Subcutaneous abdominal adipose tissue (tissue), 5 donors: ENCODE measurements around the gene FAM240A.

Experiments used
- H3K27ac ChIP-seq: one replicate; pipeline ENCODE4 v1.7.0; 2013; ENCODE audit warnings: low read depth, mild to moderate bottlenecking, inconsistent platforms, low read length, moderate library complexity
- H3K27me3 ChIP-seq, 5 donors: one replicate each; pipeline ENCODE4 v1.7.0; 2013; ENCODE audit warnings: low read length in 5 of 5, inconsistent platforms in 1 of 5; ENCODE audit not compliant: control insufficient read depth in 5 of 5, insufficient read depth in 4 of 5
- H3K36me3 ChIP-seq, 5 donors: one replicate each; pipeline ENCODE4 v1.7.0; 2013; ENCODE audit warnings: low read length in 5 of 5; ENCODE audit not compliant: control insufficient read depth in 5 of 5, insufficient read depth in 5 of 5
- H3K4me1 ChIP-seq, 5 donors: one replicate each; pipeline ENCODE4 v1.7.0; 2013; ENCODE audit warnings: low read length in 5 of 5, mild to moderate bottlenecking in 3 of 5, moderate library complexity in 1 of 5; ENCODE audit not compliant: control insufficient read depth in 5 of 5, insufficient read depth in 5 of 5
- H3K4me3 ChIP-seq, 5 donors: one replicate each; pipeline ENCODE4 v1.7.0; 2013; ENCODE audit warnings: low read length in 5 of 5, low read depth in 1 of 5
- H3K9ac ChIP-seq, 5 donors: one replicate each; pipeline ENCODE4 v1.7.0; 2013; ENCODE audit warnings: low read length in 5 of 5, mild to moderate bottlenecking in 4 of 5, moderate library complexity in 3 of 5
- H3K9me3 ChIP-seq, 5 donors: one replicate each; pipeline ENCODE4 v1.7.0; 2013; ENCODE audit warnings: low read length in 5 of 5; ENCODE audit not compliant: control insufficient read depth in 5 of 5
- donor health status: healthy.
- donor health status: healthy.
- donor health status: healthy.
- donor health status: healthy.
- donor health status: healthy.

The FAM240A gene

GRCh38 chr3:46624975-46625490 is 12.7 kb downstream of the FAM240A start:
- Histone ChIP-seq H3K27me3 (no peaks in the 10 kb centered on the region), H3K27ac (no peak overlapping the region), H3K9me3 (no peaks in the 10 kb centered on the region), H3K4me3 (no peak overlapping the region), H3K36me3 (no peaks in the 10 kb centered on the region), H3K9ac (no peak overlapping the region), H3K4me1 (peaks cover 8 to 21% (median 17%) of the 10 kb centered on the region in 5 donors)

- peaks cover 8 to 26% (median 22%) of the 10 kb centered on the region in 5 donors for H3K4me1 ChIP-seq
- no peaks in the 10 kb centered on the region for H3K9me3 ChIP-seq
- no peak overlapping the region for H3K27ac ChIP-seq
Measured at GRCh38 chr3:46626039-46626438, 13.7 kb downstream of the FAM240A start.

DNA sequence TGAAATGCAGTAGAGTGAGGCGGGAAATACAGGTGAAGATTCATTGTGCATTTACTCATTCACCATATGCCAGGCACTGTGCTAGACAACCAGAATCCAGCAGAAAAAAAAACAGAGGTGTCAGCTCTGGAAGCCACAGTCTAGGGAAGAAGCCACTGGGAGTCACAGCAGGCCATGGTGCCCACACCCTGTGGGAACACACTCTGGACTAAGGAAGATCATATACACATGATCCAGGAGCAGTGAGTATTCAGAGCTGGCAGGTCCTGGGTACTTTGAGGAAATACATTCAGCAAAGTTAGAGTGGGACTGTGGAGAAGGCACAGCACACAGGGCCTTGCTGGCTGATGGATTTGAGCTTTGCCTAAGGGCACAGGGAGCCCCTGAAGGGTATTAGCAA is 14.8 kb downstream of the FAM240A start:
- Histone ChIP-seq H3K27me3 (no peaks in the 10 kb centered on the region), H3K4me1 (peaks cover 8 to 27% (median 22%) of the 10 kb centered on the region in 5 donors), H3K9ac (no peak overlapping the region), H3K4me3 (no peak overlapping the region), H3K9me3 (no peaks in the 10 kb centered on the region), H3K36me3 (no peaks in the 10 kb centered on the region), H3K27ac (no peak overlapping the region)

More at GRCh38 chr3:46626039-46626438, 13.7 kb downstream of the FAM240A start:
- no peak overlapping the region for H3K9ac ChIP-seq
- H3K4me3 ChIP-seq, result no peak overlapping the region
- H3K36me3 ChIP-seq, result no peaks in the 10 kb centered on the region
- H3K27me3 ChIP-seq, result no peaks in the 10 kb centered on the region

DNA sequence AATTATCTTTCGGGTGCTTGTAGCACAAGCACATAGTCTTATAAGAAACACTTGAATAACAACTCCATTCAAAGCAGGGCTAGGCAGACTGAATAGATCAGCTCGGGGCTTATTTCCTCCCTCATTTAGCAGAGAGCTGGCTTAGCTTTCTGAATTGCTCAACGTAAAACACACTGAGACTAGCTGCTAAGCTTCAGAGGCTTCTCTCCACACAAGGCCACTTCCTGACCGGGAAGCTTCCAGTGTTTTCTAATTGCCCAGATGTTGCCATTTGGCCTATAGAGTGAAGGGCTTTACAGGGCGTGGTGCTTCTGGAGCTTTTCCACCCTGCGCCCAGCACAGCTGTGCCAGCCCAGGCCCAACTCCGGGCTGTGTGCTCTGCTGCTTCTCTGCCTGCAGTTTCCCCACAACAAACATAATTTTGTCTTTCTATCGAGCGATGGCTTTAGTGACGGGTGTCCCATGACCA is 16.6 kb downstream of the FAM240A start:
- Histone ChIP-seq H3K9ac (peak overlapping the region in 4 of 5 donors; percentile 41 to 87 (median 46)), H3K27me3 (no peaks in the 10 kb centered on the region), H3K27ac (peak overlapping the region; percentile 98), H3K9me3 (no peaks in the 10 kb centered on the region), H3K4me1 (peaks cover 8 to 43% (median 36%) of the 10 kb centered on the region in 5 donors), H3K36me3 (no peaks in the 10 kb centered on the region), H3K4me3 (peak overlapping the region in 2 of 5 donors; percentile 54 to 55)

DNA sequence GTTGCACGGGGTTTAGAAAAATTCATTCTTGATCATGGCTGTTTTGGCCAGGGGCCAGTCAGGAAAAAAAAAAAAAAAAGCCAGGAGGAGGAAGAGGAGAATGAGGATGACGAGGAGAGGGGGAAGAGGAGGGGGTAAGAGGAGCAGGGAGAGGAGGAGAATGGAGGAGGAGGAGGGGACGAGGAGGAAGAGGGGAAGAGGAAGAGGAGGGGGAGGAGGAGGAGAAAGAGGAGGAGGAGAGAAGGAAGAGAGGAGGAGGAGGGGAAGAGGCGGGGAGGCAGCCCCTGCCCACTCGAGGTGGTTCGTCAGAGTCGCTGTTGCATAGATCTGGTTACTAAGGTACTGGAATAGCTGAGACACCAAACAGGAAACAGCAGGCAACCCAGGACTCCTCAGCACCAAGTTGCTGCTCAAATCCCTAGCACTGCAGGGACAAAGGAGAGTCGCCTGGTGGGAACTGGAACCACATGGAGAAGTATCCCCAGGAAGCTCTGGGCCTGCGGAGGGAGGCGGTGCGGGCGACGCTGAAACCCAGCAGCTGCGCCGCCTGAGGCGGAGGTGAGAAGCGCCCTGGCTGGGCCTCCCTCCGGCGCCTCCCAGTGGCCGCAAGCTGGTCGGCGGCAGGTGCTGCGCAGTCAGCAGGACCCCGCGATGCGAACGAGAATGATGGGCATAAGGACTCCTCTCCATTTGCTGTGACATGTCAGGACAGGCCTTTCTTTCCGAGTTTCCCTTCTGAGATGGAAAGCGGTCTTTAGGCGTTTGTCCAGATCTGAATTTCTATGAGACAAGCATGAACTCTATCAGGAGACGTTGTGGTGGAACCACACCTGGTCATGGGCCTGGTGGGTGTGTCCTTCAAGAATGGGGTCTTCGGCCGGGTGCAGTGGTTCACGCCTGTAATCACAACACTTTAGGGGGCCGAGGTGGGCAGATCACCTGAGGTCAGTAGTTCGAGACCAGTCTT is 17.5 kb downstream of the FAM240A start:
- H3K9ac ChIP-seq, result peak overlapping the region; percentile 12 to 64 (median 48)
- H3K4me1 ChIP-seq, result peaks cover 8 to 45% (median 37%) of the 10 kb centered on the region in 5 donors
- H3K36me3 ChIP-seq, result no peaks in the 10 kb centered on the region
- no peaks in the 10 kb centered on the region for H3K27me3 ChIP-seq
- peak overlapping the region; percentile 98 for H3K27ac ChIP-seq
- H3K9me3 ChIP-seq, result no peaks in the 10 kb centered on the region
- H3K4me3 ChIP-seq, result peak overlapping the region; percentile 44 to 65 (median 54)

DNA sequence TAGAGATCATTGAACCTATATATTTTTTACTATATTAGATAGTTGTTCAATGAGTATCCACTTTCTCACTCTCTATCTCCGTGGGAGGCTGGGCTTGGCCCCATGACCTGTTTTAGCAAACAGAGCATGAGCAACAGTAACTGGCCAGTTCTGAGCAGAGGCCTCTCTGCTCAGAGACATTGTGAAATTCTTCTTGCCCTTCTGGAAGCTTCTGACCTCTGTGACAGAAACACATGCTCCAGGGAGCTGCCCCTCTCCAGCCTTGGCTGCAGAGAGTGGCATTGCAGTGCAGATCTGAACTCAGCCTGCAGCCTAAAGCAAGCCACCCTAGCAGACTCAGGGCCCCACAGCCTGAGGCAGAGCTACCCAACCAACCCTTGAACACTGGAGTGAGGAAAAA is 20.5 kb downstream of the FAM240A start:
- Histone ChIP-seq H3K27me3 (no peaks in the 10 kb centered on the region), H3K9me3 (no peaks in the 10 kb centered on the region), H3K27ac (peak overlapping the region; percentile 21), H3K9ac (no peak overlapping the region), H3K36me3 (no peaks in the 10 kb centered on the region), H3K4me1 (peaks cover 8 to 48% (median 45%) of the 10 kb centered on the region in 5 donors), H3K4me3 (no peak overlapping the region)

- no peak overlapping the region for H3K9ac ChIP-seq
- H3K9me3 ChIP-seq, result no peaks in the 10 kb centered on the region
- H3K27me3 ChIP-seq, result no peaks in the 10 kb centered on the region
- H3K4me1 ChIP-seq, result peaks cover 0 to 33% (median 29%) of the 10 kb centered on the region in 5 donors
- no peaks in the 10 kb centered on the region for H3K36me3 ChIP-seq
- H3K4me3 ChIP-seq, result no peak overlapping the region
- no peak overlapping the region for H3K27ac ChIP-seq
Measured at GRCh38 chr3:46634856-46635255, 22.5 kb downstream of the FAM240A start.

GRCh38 chr3:46639221-46639620 is 26.9 kb downstream of the FAM240A start:
- no peak overlapping the region for H3K4me3 ChIP-seq
- H3K27me3 ChIP-seq, result no peaks in the 10 kb centered on the region
- no peak overlapping the region for H3K27ac ChIP-seq
- peaks cover 0 to 10% (median 4%) of the 10 kb centered on the region in 5 donors for H3K4me1 ChIP-seq
- peaks cover 0 to 10% (median 4%) of the 10 kb centered on the region in 5 donors for H3K9me3 ChIP-seq
- no peak overlapping the region for H3K9ac ChIP-seq
- no peaks in the 10 kb centered on the region for H3K36me3 ChIP-seq

GRCh38 chr3:46640927-46641326 is 28.6 kb downstream of the FAM240A start:
- Histone ChIP-seq H3K36me3 (no peaks in the 10 kb centered on the region), H3K9me3 (peaks cover 0 to 10% (median 4%) of the 10 kb centered on the region in 5 donors), H3K4me3 (no peak overlapping the region), H3K4me1 (no peaks in the 10 kb centered on the region), H3K9ac (no peak overlapping the region), H3K27me3 (no peaks in the 10 kb centered on the region), H3K27ac (no peak overlapping the region)

- Histone ChIP-seq H3K27me3 (no peaks in the 10 kb centered on the region), H3K4me1 (no peaks in the 10 kb centered on the region), H3K27ac (no peak overlapping the region), H3K9me3 (peaks cover 0 to 10% (median 4%) of the 10 kb centered on the region in 5 donors), H3K9ac (no peak overlapping the region), H3K4me3 (no peak overlapping the region), H3K36me3 (no peaks in the 10 kb centered on the region)
Measured at GRCh38 chr3:46642971-46643370, 30.6 kb downstream of the FAM240A start.
